Measurements from ENCODE around the gene SETSIP. TPM values are rescaled to one million over a fixed set of nuclear protein-coding genes. Genes with fewer than 3 reads are reported as not detected.

Gene SETSIP
- total and polyA plus RNA-seq, 2 of the 8 experiments (the other 6 are each of a cell fraction or from before 2014, with no cell fraction given), result 0.14 TPM; not detected in 1

DNA sequence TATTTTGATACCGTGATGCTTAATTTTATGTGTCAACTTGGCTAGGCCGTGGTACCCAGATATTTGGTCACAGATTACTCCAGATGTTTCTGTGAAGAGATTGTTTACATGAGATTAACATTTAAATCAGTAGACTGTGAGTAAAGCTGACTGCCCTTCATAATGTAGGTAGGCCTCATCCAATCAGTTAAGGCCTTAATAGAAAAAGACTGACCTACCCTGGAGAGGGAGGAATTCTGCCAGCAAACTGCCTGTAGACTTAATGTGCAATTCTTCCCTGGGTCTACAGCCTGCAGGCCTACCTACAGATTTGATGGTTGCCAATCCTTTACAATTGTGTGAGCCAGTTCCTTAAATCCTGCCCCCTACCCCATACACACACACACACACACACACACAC lies 4.3 kb downstream of the SETSIP start (continued):
- TF ChIP-seq SIRT6 (IDR thresholded peaks at IDR 0.05; ENCODE audit: low read length), result no peak
- TF ChIP-seq NANOG (IDR thresholded peaks at IDR 0.05; ENCODE audit: insufficient read depth, low read depth, low read length, poor library complexity, severe bottlenecking), result no peak
- no peak for TF ChIP-seq CTBP2 (IDR thresholded peaks at IDR 0.05; ENCODE audit: borderline replicate concordance, insufficient read depth, insufficient read length, low read length)
- TF ChIP-seq, protein P1, sequence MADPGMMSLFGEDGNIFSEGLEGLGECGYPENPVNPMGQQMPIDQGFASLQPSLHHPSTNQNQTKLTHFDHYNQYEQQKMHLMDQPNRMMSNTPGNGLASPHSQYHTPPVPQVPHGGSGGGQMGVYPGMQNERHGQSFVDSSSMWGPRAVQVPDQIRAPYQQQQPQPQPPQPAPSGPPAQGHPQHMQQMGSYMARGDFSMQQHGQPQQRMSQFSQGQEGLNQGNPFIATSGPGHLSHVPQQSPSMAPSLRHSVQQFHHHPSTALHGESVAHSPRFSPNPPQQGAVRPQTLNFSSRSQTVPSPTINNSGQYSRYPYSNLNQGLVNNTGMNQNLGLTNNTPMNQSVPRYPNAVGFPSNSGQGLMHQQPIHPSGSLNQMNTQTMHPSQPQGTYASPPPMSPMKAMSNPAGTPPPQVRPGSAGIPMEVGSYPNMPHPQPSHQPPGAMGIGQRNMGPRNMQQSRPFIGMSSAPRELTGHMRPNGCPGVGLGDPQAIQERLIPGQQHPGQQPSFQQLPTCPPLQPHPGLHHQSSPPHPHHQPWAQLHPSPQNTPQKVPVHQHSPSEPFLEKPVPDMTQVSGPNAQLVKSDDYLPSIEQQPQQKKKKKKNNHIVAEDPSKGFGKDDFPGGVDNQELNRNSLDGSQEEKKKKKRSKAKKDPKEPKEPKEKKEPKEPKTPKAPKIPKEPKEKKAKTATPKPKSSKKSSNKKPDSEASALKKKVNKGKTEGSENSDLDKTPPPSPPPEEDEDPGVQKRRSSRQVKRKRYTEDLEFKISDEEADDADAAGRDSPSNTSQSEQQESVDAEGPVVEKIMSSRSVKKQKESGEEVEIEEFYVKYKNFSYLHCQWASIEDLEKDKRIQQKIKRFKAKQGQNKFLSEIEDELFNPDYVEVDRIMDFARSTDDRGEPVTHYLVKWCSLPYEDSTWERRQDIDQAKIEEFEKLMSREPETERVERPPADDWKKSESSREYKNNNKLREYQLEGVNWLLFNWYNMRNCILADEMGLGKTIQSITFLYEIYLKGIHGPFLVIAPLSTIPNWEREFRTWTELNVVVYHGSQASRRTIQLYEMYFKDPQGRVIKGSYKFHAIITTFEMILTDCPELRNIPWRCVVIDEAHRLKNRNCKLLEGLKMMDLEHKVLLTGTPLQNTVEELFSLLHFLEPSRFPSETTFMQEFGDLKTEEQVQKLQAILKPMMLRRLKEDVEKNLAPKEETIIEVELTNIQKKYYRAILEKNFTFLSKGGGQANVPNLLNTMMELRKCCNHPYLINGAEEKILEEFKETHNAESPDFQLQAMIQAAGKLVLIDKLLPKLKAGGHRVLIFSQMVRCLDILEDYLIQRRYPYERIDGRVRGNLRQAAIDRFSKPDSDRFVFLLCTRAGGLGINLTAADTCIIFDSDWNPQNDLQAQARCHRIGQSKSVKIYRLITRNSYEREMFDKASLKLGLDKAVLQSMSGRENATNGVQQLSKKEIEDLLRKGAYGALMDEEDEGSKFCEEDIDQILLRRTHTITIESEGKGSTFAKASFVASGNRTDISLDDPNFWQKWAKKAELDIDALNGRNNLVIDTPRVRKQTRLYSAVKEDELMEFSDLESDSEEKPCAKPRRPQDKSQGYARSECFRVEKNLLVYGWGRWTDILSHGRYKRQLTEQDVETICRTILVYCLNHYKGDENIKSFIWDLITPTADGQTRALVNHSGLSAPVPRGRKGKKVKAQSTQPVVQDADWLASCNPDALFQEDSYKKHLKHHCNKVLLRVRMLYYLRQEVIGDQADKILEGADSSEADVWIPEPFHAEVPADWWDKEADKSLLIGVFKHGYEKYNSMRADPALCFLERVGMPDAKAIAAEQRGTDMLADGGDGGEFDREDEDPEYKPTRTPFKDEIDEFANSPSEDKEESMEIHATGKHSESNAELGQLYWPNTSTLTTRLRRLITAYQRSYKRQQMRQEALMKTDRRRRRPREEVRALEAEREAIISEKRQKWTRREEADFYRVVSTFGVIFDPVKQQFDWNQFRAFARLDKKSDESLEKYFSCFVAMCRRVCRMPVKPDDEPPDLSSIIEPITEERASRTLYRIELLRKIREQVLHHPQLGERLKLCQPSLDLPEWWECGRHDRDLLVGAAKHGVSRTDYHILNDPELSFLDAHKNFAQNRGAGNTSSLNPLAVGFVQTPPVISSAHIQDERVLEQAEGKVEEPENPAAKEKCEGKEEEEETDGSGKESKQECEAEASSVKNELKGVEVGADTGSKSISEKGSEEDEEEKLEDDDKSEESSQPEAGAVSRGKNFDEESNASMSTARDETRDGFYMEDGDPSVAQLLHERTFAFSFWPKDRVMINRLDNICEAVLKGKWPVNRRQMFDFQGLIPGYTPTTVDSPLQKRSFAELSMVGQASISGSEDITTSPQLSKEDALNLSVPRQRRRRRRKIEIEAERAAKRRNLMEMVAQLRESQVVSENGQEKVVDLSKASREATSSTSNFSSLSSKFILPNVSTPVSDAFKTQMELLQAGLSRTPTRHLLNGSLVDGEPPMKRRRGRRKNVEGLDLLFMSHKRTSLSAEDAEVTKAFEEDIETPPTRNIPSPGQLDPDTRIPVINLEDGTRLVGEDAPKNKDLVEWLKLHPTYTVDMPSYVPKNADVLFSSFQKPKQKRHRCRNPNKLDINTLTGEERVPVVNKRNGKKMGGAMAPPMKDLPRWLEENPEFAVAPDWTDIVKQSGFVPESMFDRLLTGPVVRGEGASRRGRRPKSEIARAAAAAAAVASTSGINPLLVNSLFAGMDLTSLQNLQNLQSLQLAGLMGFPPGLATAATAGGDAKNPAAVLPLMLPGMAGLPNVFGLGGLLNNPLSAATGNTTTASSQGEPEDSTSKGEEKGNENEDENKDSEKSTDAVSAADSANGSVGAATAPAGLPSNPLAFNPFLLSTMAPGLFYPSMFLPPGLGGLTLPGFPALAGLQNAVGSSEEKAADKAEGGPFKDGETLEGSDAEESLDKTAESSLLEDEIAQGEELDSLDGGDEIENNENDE (IDR thresholded peaks at IDR 0.05; ENCODE audit: insufficient replicate concordance, low read length), result no peak

All from H1 (cell line).